GM11168 (cell line): Measurements from ENCODE around the gene LARGE1.

Experiments
- in situ Hi-C: fragments of 300-500 bp; cut with MboI; formaldehyde crosslinking; loops from one replicate; pipeline ENCODE4 v1.12.0; 2022; ENCODE audit warnings: low sequenced_read_pairs; ENCODE audit not compliant: unreplicated experiment

The LARGE1 gene

DNA sequence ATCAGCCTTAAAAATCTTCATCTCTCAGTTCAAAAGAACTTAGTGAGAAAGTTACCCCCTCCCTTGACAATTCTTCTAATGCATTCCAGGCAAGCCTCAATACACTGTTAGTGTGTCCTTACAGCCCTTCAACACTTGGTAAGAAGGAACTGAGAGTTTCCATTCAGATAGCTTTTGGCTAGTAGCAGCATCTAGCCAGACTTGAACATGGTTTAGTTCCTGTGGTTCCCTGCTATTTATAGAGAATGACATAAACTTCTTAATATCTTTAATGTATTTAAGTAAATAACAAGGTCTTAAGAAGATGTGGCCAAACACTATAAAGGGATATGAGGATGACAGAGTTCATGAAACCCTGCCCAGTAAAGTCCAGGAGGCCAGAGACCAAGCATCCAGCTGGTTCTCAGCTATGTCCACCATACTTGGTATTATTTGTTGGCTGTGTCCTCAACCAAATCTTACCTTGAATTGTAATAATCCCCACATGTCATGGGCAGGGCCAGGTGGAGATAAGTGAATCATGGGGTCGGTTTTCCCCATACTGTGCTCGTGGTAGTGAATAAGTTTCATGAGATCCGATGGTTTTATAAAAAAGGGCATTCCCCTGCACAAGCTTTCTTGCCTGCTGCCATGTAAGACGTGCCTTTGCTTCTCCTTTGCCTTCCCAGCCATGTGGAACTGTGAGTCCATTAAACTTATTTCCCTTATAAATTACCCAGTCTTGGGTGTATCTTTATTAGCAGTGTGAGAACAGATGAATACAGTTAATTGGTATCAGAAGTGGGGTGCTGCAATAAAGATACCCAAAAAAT is 132.4 kb downstream of the LARGE1 start:
- in situ Hi-C loops, result no loop called here

DNA sequence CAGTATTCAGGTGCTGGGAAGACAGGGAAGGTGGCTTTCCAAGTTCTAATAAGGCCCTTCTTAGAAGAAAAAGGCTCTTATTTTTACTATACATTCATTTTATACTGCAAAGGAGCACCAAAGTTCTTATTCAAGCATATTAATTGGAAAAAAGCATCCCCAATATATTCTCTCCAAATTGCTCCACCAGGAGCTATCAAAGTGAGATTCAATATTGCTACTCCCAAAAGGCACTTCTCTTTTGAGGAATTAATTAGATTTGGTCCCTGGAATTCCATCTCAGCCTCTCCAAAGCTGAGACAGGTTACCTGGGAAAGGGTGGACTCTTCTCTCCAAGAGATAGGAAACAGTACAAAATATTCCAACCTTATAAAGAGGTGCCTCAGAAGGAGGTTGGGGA is 134.1 kb downstream of the LARGE1 start:
- in situ Hi-C loops, result no loop called here

DNA sequence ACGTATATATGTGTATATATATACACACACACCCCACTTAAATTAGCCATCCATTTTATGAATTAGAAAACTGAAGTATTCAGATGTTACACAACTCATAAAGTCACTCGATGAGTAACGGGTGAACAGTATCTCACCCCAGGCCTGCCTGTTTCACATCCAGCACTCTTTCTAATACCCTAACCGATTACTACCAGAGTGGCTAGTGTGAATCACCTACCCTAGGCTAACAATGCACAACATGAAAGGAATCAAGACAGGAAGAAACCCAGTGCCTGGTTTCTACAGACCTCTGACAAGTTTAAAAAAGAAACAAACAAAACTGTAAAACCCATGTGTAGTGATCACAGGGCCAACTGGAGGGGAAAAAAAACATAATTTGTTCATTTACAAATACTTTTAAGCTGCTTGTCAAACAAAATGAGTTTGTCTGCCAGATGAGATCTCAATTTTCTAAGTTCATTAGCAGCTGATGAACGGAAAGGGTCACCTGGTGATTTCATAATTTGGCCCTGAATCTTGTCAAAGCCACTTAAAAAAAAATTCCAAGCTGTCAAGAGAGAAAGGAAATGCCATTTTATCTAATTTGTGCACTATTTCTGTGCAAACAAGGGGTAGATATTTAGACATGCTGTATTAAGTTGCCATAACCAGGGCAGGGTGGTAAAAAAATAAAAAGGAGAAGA is 134.8 kb downstream of the LARGE1 start:
- in situ Hi-C loops, result no loop called here

DNA sequence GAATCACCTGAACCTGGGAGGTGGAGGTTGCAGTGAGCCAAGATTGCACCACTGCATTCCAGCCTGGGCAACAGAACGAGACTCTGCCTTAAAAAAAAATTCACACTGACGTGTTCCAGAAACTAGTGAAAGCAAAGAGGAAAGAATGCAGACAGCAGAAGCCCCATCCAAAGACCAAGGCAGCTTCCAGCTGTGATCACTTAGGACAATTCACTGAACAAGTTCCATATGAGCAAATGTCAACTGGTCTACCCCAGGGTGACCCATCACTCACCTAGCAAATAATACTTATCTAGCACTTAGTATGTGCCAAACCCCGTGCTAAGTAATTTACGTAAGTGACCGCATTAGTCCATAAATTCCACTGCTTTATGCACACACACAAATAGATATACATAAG is 138.9 kb downstream of the LARGE1 start:
- in situ Hi-C loops, result no loop called here

DNA sequence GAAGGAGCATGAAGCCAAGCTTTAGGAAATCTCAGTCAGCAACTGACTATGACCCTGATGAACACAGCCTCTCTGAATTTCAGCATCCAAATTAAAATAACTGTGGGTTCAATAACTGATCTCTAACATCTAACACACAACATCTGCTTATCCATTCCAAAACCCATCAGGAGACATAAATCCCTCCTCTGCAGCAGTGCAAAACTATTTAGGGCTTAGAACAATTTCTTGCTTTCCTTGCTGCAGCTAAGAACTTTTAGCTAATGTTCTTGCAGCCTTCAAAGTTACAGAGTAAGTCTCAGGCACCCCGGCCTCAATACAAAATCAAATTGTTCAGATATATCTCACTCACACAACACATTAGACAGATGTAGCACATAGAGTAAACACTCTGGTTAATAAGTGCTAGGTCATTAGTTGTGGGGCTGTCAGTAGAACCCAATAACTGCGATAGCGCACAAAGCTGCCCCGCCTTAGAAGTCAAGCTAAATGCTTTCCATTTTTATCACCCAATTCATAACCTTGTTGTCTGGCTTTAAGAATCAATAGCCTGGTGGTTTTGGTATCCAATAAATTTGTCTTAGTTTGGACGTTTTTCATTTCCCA is 139.6 kb downstream of the LARGE1 start:
- in situ Hi-C loops, result no loop called here

DNA sequence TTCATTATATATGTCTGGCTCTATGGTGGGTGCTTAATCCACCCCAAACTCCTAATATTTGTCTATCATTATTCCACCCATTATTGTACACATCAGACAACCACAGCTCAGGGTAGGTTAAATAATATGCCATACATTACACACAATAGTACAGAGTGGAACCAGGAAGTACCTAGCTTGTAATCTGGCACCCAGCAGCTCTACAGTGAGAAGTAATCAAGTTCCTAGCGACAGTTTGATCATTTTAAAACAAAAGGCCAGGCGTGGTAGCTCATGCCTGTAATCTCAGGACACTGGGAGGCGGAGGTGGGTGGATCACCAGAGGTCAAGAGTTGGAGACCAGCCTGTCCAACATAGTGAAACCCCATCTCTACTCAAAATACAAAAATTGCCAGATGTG is 141.0 kb downstream of the LARGE1 start:
- in situ Hi-C loops, result no loop called here

DNA sequence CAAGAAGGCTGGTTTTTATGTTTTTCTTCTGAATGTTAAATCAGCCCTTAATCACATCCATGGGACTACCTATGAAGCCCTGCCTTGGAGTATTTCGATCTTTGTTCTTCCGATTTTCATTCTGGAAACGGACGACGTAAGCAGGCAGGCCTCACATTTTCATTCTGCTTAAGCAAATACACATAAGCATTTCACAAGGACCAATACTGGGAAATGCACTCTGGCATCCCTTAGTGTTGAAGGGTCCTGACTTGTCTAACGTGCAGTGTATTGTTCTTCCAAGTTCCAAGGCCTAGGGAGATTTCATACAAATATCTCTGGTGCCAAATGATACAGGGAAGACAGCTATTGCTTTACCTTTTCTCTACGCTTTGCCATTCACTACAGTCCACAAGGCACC is 143.8 kb downstream of the LARGE1 start:
- in situ Hi-C loops, result no loop called here

DNA sequence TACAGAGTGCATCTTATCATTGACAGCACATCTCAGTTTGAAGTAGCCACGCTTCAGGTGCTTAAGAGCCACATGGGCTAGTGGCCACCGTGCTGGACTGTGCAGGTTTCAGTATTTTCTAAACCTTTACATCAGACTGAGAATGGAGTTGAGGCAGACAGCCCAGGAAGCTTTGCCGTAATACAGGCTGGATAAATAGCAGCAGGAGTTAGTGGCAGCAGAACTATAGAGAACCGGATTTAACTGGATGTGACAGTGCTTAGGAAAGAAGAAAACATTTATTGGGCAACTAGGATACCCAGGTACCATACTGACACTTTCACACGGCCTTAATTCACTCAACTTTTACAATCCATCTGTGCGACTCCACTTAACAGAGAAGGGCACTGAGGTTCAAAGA is 145.5 kb downstream of the LARGE1 start:
- in situ Hi-C loops, result no loop called here

DNA sequence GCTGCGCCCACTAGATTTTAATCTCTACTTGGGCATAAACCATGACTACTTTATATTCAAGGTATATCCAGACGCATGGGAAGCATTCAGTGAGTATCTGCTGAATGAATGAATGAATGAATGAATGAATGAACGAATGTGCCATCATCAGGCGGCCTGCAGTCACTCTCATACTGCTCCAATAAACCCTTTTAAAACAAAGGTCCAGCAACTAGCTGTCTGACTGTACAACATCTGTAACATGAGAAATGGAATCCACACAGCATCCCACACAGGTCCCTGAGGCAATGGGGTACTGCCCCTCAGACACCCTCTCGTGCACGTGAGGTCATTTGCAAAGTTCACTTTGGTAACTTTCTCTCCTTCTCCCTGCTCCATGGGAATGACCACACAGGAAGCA is 147.5 kb downstream of the LARGE1 start:
- in situ Hi-C loops, result no loop called here

DNA sequence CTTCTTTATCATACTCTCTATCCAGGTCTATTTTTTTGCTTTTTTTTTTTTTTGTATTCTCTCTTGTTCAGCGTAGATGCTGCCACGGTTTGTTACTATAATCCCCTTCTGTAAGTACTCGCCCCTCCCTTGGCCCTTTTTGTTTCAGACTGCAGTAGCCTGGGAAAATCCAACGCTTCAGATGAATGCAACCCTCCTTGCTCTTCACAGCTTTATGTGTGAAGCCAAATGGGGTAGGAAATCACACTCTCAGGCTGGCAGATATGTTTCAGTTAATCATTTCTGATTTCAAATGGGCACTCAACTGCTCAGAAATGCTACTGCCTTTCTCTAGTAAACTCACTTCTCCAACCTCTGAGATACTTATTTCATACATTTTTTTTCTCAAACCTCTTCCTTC is 149.1 kb downstream of the LARGE1 start:
- in situ Hi-C loops, result no loop called here

DNA sequence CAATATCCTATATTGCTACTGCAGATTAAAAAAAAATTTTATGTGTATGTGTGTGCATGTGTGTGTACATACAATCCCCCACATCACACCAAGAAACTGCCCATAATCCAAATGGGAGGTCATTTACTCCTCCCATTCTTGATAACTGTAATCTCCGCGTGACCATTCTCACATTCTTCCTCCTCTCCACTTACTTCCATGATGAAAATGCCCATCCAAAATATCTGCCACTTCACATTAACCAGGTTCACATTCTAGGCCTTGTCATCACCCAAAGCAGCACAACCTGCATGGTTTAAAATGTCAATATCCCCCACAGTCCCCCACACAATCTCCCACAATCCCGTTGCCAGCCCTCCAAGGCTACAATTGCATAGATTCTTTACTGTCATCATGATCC is 149.6 kb downstream of the LARGE1 start:
- in situ Hi-C loops, result no loop called here

DNA sequence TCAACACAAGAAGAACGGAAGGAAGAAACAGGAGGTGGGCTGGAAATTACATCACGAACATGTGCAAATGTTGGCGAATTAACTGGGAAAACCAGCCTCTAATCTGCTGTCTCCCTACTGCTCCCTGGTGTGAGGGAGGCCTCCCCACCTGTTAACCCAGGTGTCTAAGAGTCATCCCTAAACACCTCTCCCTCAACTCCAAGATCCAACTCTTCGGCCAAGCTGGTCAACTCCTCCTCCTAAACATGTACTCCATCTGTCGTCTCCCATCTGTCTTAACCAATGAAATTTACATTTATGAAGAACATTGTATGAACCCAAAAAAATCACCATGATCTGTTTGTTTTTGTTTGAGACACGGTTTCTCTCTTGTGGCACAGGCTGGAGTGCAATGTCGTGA is 154.2 kb downstream of the LARGE1 start:
- in situ Hi-C loops, result no loop called here

DNA sequence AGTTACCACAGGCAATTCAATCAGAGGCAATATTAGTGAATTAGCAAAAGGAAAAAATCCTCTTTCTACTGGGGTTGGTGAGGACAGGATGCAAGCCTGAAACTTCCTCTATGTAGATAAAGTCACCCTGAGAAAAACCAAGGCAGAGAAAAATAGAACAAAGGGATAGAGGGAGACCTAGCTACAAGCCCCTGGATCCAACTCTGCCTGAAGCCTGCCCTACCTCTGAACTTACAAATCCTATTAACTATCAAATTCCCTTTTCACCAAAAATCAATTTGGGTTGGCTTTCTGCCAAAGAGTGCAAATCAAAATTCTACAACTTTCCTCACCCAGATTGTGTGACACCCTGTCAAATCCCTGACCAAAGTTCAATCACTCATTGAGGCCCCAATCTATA is 161.3 kb downstream of the LARGE1 start:
- in situ Hi-C loops, result no loop called here

DNA sequence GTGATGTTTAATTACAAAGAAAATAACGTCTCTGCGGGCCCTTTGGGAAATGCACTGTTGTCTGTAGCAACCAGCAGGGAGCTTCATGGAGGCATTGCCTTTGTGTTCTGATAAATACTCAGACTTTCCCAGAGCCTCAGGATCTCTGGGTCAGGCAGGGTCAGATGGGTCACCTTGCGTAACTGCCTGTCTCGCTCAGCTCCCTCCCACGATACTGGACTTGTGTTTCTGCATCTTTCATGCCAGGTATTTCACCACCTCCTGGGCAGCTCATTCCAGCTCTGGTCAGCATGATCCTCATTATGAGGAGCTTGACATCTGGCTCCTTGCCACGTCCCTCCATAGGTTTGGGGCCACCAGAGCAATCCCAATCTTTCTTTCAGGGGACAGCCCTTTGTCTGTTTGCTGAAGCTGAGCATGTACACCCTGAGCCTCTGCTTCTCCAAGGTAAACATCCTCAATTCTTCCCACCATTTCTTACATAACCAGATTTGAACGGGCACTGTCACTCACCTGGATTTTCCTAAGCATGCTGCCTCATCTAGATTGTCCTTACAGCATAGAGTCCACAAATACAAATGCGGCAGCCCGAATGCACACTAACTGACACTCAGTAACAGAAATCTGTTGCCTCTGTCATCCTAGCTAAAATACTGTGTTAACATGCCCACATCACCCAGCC is 162.3 kb downstream of the LARGE1 start:
- in situ Hi-C loops, result no loop called here

DNA sequence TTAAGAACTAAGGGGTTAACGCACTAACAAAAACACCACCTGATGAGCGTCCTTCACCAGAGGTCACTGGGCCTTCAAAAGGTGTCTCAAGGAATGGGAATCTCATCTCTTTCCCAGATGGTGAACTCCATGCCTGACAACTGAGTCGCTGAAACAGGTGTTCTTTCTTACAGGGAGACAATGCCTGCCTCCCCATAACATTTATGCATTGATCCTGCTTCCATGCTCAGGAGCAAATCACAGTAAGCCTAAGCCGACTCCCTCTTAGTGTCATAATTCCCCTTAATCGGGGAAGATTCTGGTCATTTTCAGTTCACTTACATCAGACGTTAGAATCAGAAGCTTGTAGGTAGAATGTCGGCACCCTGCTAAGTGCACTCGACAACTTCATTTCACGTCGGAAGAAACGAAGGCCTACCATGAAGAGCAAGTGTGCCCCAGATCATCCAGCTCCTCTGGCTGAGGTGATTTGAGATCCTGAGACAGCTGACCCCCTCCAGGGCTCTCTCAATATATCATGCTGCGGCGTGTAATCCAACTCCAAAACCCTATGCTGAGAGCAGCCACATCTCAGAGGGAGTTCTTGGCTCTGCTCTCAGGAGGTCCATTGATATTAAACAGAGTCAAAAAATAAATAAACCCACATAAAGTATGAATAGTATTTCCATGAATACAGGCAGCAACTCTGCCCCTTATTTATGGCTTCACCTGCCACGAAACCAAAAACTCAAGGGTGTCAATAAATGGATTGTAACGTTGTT is 163.1 kb downstream of the LARGE1 start:
- in situ Hi-C loops, result no loop called here

DNA sequence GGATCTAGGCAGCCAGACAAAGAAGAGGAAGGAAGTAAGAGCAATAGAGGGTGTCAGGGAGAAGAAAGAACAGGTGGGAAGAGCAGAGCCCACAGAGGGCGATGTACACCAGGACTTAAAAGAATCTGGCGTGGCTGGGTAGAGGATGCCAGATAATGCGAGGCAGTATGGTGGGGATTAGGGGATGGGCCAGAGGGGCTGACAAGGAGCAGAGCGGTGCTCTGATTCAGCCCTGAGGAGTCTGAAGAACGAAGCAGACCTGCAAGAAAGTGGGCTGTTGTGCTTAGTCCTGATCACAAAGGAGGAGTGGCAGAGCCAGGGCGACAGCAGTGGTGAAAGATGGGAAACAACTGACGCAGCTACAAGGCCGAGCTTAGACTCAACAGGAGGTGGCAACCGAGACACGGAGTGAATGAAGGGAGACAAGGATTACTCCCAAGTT is 163.7 kb downstream of the LARGE1 start:
- in situ Hi-C loops, result no loop called here

DNA sequence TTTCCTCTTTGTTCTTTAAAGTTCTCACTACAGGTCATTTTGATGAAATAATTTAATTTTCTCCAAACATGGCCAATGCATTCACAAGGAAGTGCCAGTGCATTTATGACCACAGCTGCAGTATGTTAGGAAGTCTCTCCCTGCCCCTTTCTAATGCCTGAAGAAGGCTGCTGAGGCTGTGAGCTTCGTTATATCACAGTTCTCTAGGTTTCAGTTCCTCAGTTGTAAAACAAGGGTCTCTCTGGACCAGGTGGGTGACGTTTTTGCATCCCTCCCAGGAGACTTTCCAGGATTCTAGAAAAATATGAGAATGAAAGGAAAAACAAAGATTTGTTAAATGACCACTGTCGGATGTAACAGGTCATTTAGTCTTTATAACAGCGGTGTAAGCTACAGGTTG is 171.6 kb downstream of the LARGE1 start:
- in situ Hi-C loops, result no loop called here

DNA sequence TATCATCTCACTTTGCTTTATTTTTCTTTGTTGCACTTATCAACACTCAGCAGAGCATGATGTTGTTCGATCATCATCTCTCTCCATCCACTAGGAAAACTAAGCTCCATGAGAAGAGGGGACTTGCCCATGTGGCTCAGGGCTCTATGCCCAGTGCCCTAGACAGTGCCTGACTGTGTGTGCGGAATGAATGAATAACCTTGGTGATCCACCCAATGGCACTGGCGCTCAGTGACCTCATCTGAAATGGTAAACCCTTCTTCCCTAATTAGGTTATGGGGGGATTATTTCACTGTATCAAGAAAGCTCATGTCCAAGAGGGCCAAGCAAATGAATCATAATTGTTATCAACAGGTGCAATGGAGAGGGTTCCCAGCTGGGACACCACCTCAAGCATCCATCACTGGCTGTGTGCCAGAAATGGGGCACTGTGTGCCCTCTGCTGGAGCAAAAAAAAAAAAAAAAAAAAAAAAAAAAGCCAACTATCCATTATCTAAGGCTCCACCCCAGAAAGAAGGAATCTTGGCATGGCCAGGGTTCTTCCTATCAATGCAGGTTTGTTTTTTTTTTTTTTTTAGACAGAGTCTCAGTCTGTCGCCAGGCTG is 172.6 kb downstream of the LARGE1 start:
- in situ Hi-C loops, result no loop called here

DNA sequence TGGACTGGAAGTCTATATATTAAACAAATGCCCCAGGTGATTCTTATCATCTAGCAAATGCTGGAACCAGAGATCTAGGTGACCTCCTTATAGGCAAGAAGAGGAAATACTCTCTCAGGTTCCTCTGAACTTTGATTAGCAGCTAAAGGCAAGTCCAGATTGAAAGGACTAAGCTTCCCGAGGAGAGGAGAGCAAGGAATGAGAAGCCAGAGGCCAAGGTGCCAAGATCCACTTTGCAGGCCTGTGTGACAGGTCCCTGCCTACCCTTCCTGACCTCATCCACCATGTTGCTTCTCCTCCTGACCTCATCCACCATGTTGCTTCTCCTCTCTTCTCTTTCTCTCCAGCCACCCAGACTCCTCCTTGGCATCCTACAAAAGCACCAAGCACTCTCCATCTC is 173.2 kb downstream of the LARGE1 start:
- in situ Hi-C loops, result no loop called here

DNA sequence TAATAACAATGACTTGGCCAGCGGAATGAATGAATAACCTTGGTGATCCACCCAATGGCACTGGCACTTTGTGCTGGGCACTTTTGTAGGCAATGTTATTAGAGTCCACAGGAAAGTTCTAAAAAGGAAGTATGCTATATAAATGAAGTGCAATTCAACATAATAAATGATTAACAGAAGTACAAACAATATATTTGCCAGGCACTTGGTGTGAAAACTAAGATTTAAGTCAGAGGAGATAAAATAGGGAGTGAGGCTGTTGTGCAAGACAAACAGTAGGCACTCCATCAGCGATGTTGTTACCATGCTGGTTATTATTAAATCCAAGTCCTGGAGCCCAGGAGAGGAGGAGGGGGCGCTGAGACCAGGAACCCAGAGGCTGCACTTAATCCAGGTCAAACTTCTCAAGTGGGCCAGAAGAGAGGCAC is 173.8 kb downstream of the LARGE1 start:
- in situ Hi-C loops, result no loop called here
